Thoracic aorta (tissue), 2 donors: ENCODE results near the gene RXRG. TPM values are rescaled to one million over a fixed set of nuclear protein-coding genes. Genes with fewer than 3 reads are reported as not detected.

Experiments used
- ATAC-seq: fragments of 150-250 bp; one replicate; pipeline ENCODE4 v1.8.0; 2017; ENCODE audit warnings: low read depth; ENCODE audit not compliant: insufficient number of reproducible peaks, low FRiP score
- DNase-seq: peaks from one replicate; pipeline ENCODE4 v3.0.0-alpha.2; 2020; ENCODE audit warnings: low spot score
- H3K27ac ChIP-seq, 2 donors: fragments of 200-600 bp; sonication (generic); 1 replicate in 1 of 2; 2 replicates in 1 of 2; pipeline ENCODE4 v1.5.1; 2016; ENCODE audit warnings: mild to moderate bottlenecking in 2 of 2, moderate library complexity in 2 of 2
- H3K27me3 ChIP-seq: fragments of 200-600 bp; sonication (generic); replicated peaks from 2 replicates; pipeline ENCODE4 v1.6.0; 2016; ENCODE audit warnings: mild to moderate bottlenecking; ENCODE audit not compliant: insufficient read depth
- H3K36me3 ChIP-seq: fragments of 200-600 bp; sonication (generic); one replicate; pipeline ENCODE4 v1.5.1; 2016
- H3K4me1 ChIP-seq, 2 donors: fragments of 200-600 bp; sonication (generic); 1 replicate in 1 of 2; 2 replicates in 1 of 2; pipeline versions ENCODE4 v1.5.1 to v1.6.0; 2016; ENCODE audit warnings: low read depth in 2 of 2, mild to moderate bottlenecking in 1 of 2; ENCODE audit not compliant: control insufficient read depth in 1 of 2
- H3K4me3 ChIP-seq: fragments of 200-600 bp; sonication (generic); 2 replicates; pipeline ENCODE4 v1.5.1; 2016; ENCODE audit warnings: mild to moderate bottlenecking
- H3K9me3 ChIP-seq: fragments of 200-600 bp; sonication (generic); 2 replicates; pipeline ENCODE4 v1.5.1; 2016
- CTCF ChIP-seq: fragments of 200-600 bp; sonication (generic); IDR thresholded peaks from one replicate; pipeline ENCODE4 v1.5.1; 2019; ENCODE audit warnings: antibody characterized with exemption
- total RNA-seq, 2 donors: library from RNA; depleted of rRNA; stranded (reverse); fragments of >200 nt; gene quantifications; one replicate each; pipeline versions ENCODE4 v1.1.0 to v1.2.3, GENCODE V29; 2016

Gene RXRG
- total RNA-seq, 2 donors from 2014 or later, result 2.8 TPM; not detected in 1

DNA sequence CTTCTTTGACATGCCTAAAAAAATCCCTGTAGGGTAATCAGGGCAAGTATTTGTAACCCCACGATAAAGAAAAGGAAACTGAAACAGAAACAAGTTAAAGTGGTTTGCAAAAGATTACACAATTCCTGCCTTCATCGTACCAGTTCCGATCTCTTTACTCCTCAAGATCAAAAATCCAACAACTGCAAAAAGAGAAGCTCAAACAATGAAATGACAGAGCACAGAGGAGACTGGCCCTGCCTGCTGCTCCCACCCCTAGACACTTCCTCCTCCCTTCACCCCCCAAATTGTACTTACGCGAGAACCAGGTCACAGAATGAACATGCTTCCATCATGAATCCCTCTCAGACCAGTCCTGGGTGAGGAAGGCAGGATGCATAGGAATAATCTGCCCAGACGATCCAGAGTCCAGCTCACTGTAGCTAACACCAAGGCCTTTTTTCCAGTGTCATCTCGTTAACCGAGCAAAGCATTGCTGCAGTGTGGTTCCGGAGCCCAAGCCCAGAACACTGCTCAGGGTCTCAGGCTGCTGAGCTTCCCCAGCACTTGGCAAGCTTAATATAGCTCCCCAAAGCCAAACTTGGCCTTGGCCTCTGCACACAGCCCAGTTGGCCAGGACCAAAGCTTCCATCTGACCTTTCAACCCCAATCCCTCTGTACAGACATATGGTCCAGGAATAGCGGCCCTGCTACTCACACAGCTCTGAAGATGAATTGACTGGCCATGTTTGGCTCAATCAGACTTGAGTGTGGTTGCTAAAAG, 20.3 kb downstream of the RXRG start:
- no peak for TF ChIP-seq CTCF
- Histone ChIP-seq H3K27me3 (no peaks in the 10 kb centered on the region), H3K4me1 (no peaks in the 10 kb centered on the region), H3K36me3 (no peaks in the 10 kb centered on the region), H3K4me3 (peak overlapping the region; percentile 43), H3K9me3 (no peaks in the 10 kb centered on the region), H3K27ac (no peak overlapping the region)
- no peak for DNase-seq
- ATAC-seq, result no peak

DNA sequence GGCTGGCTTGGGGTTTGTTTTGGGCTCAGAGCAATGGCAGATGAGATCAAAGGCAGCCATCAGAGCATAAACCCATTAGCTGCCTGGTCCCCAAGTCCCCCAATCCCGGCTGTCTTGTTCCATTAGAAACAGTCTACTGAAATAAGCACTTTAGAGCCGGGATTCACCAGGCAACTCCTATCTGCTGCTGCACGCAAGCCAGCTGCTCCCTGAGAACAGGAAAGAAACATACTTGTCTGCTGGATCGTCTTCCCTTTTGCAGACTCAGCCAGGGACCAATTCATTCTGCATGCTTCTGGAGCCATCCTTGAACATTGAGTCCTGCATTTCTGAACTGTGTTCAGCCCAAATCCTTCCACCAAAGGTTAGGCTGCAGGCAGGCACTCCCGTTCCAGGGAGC, 21.8 kb downstream of the RXRG start:
- DNase-seq, result no peak
- TF ChIP-seq CTCF, result no peak
- H3K9me3 ChIP-seq, result no peaks in the 10 kb centered on the region
- ATAC-seq, result no peak
- no peaks in the 10 kb centered on the region for H3K36me3 ChIP-seq
- no peaks in the 10 kb centered on the region for H3K27me3 ChIP-seq
- no peak overlapping the region for H3K4me3 ChIP-seq
- no peaks in the 10 kb centered on the region for H3K4me1 ChIP-seq
- no peak overlapping the region for H3K27ac ChIP-seq

DNA sequence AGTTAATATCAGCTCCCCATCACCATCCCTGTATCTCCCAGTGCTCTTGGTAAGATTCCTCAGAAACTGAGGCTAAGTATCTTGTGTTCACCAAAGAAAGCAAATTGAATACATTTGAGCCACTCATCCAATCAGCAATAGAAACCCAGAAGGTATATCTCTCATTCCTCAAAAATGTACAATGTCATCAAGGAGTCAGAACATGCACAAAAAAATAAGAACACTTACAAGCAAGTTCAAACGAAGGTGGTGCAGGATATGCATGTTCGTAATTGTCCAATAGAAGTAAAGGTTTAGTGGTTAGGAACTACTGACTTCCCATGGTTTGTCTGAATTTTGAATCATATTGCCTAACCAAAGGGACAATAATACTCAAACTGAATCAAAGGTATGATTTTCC, 24.3 kb downstream of the RXRG start:
- DNase-seq (no peak), ATAC-seq (no peak)
- no peaks in the 10 kb centered on the region for H3K9me3 ChIP-seq
- H3K4me1 ChIP-seq, result no peaks in the 10 kb centered on the region
- no peak overlapping the region for H3K4me3 ChIP-seq
- TF ChIP-seq CTCF, result no peak
- H3K27me3 ChIP-seq, result no peaks in the 10 kb centered on the region
- H3K36me3 ChIP-seq, result no peaks in the 10 kb centered on the region
- H3K27ac ChIP-seq, result no peak overlapping the region

DNA sequence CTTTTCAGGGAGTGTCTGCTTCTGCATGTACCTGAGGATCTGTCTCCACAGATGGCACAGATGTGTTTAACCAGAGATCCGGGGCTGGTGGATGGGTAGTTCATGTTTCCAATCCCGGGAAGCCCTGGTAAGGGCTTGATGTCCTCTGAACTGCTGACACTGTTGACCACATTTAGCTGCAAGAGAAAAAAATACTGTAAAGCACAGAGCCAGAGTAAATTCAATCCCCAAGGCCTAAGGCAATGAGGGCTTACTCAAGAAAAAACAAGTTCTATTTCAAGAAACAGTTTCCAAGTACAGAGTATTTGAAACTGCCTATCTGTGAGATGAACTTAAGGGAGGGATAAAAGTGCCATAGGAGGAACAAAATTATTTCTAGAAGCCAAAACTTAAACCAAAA, 25.1 kb downstream of the RXRG start:
- Histone ChIP-seq H3K9me3 (no peaks in the 10 kb centered on the region), H3K27me3 (no peaks in the 10 kb centered on the region), H3K4me1 (no peaks in the 10 kb centered on the region), H3K27ac (no peak overlapping the region), H3K36me3 (no peaks in the 10 kb centered on the region), H3K4me3 (no peak overlapping the region)
- TF ChIP-seq CTCF, result no peak
- DNase-seq (no peak), ATAC-seq (no peak)

GRCh38 chr1:165418195-165418594, 26.7 kb downstream of the RXRG start:
- ATAC-seq (no peak), DNase-seq (no peak)
- H3K4me3 ChIP-seq, result no peak overlapping the region
- no peaks in the 10 kb centered on the region for H3K9me3 ChIP-seq
- no peaks in the 10 kb centered on the region for H3K27me3 ChIP-seq
- no peaks in the 10 kb centered on the region for H3K4me1 ChIP-seq
- no peaks in the 10 kb centered on the region for H3K36me3 ChIP-seq
- TF ChIP-seq CTCF, result no peak
- no peak overlapping the region for H3K27ac ChIP-seq
